NCI-H1436 treated with DMSO at 0.1 percent for 48 hours (cell line): Measurements from ENCODE around the gene LATS2.
"Not testable (repeated sequence)": the region's sequence is repeated elsewhere in the genome, so short reads cannot be mapped to it uniquely, and the experiment has no call there.

Experiments used
- DNase-seq: peaks from one replicate; lab custom pipeline; 2025; lab: John Stamatoyannopoulos, UW

LATS2 gene

DNA sequence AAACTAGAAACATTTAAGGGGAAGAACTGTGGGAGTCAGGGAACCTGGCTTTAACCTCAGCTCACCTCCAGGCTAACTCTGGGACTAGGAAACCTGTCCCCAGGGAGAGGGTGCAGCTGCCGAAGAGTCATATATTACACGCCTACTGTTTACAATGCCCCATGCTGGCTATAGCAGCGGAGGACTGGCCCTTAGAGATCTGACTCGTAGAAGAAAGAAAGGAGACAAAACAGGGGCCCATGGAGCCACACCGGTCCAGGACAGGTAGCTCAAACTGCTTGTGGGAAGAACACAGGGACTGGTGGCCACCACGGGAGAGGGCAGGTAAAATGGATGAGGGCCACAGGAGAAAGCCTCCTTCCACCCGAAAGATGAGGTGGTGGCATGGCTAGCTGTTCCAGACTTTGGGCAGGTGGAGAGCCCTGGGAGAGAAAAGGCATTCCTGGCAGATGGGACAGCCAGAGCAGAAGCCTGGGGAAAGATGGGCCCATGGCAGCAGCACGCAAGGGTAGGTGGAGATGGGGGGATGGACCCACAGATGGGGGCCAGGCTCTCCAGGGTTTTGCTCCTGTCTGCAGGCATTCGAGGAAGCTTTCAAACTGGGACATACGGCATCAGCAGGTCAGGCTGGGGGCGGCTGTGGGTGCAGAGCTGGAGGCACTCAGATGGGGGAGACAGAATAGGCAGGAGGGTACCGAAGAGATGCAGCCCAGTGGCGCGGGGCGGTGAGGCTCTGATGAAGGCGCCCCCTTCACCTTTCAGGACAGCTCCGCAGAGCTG, 69.5 kb downstream of the LATS2 start:
- no peak for DNase-seq

DNA sequence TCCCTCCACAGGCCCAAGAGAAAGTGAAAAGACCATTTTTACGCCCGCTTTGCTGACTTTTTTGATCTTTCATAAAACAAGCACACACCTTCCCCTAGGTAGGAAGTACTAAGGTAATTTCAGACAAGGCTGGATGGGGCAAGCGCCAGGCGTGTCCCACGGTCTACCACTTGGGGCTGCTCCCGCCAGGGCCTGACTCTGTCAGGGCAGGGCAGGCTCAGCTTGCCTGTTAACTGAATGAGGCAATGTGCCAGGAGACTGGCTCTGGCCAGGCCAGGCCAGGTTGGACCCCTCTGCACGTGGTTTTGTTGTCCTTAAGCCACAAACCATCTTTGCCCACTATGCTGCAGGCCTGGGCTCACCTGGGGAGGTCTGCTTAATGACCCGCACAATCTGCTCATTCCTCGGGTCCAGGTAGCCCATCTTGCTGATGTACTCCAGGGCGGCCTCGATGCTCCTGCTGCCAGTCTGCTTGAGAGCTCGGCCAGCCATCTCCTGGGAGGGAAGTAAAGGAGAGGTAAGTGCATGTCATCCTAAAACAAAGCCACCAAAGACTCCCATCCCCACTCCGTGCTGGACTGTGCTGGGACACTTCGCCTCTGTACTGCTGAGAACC, 70.4 kb downstream of the LATS2 start:
- no peak for DNase-seq

GRCh38 chr13:20989656-20990321, 71.6 kb downstream of the LATS2 start:
- no peak for DNase-seq

- no peak for DNase-seq
Observed at GRCh38 chr13:20988909-20989655, 72.3 kb downstream of the LATS2 start.

DNA sequence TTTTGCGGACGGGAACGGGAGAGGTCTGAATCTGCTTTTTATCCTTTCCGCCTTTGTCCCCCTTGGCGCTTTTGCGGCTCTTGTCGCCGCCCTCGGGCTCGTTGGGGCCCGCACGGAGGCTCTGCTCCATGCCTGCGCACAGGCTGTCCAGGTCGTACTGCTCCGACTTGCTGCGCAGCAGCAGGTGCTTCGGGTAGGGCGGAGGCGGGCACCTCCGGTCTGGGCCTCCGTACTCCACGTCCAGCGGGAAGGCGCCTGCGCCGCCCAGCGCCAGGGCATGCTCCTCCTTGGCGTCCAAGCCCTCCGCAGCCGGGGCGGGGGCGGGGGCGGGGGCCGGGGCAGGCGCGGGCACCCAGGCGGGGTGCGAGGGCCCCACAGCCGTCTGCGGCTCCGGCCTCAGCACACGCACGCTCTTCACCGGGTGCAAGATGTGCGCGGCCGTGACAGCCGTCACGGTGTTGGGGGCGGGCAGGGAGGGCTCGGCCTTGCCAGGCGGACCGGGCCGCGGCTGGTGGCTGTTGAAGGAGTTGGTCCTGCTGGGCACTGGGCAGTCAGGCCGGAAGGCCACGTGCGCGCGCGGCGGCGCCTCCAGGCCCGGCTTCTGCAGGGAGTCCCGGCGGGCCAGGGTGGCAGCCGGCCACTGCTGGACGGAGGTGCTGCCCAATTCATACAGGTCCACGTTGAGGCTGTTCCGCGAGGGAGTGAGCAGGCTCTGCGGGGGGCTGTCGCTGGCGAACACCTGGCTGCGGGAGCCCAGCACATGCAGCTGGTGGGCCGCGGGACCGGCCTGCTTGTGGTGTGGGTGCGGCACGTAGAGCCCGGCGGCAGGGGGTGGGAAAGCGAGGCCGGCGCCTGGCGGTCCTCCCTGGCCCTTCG, 73.1 kb downstream of the LATS2 start:
- DNase-seq: no peak

DNA sequence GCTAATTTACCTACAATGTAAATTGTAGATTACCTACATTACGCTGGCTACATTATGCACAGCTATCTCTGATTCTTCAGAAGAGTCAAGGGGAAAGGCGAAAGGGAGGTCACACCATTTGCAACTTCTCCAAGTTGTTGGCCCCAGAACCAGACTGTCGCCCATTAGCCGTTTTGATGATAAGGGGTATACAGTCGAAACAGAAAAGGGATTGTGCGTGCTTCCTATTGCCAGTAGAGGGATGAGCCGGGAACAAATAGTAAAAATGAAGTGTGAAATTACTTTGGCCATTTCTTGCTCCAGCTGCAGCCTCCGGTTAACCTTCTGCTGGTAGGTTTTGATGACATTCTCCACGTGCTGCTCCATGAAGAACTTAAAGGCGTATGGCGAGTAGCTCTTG, 73.8 kb downstream of the LATS2 start:
- no peak for DNase-seq

GRCh38 chr13:20984879-20985278, 76.5 kb downstream of the LATS2 start:
- DNase-seq: no peak

DNA sequence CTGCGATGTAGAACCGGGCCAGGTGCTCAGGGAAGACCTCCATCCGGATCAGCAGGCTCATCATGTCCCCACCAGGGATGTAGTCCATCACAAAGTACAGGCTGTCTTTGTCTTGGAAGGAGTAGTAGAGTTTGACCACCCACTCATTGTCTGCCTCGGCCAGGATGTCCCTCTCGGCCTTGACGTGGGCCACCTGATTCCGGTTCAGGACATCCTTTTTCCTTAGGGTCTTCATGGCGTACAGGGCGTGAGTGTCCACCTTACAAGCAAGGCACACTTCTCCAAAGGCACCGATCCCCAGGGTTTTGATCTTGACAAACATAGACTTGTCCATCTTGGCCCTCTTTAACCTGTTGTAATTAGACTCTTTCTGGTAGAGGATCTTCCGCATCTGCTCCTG, 78.0 kb downstream of the LATS2 start:
- DNase-seq: no peak

DNA sequence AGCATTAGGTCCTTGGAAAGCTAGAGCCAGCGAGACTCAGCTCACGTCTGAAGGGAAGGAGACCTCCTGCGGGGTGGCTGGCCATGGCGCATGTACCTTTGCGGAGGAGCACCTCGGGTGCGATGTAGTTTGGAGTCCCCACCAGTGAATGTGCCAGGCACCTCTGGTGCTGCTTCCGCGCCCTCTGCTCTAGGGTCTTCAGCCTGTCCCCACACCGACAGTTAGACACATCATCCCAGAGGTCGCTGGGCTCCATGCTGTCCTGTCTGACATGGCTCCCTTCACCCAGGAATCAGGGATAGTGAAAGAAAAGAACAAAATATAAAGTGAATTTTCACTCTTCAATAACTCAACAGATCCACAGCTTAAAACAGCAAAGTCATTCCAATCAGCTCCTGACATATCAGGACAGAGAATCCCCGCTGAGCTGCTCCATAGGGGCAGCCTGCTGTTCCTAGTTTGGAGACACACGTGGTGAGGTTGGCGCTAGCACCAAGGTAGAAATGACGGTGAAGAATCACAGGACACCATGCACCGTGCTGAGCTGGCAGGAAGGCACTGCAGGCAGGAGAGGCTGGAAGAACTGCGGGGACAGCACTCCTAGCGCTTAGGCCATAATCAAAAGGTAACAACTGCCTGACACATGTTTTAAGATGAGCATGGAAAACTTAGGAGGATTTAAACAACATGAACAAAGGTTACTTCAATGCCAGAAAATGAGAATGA, 79.9 kb downstream of the LATS2 start:
- no peak for DNase-seq

- DNase-seq: no peak
Observed at GRCh38 chr13:20980899-20981298, 80.5 kb downstream of the LATS2 start.

DNA sequence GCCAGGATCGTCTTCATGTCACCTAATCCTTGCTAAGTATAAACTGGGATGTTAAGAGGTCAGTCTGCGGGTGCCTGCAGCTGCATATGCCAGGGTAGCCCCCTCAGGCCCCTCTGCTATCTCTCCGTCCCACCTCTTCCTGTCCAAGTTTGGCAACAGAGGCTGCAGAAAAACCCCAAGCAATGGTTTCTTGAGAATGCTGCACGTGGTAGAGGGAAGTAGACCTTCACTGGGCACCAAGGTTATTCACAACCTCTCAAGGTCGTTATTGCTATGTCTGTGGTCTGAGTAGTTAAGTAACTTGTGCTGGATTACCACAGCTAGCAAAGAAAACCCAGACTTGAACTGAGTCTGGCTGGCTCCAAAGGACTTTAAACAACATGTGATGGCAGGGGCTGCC, 81.0 kb downstream of the LATS2 start:
- DNase-seq: no peak

GRCh38 chr13:20977394-20977793, 84.0 kb downstream of the LATS2 start:
- no peak for DNase-seq

- no peak for DNase-seq
Observed at GRCh38 chr13:20974981-20975585, 86.3 kb downstream of the LATS2 start.

DNA sequence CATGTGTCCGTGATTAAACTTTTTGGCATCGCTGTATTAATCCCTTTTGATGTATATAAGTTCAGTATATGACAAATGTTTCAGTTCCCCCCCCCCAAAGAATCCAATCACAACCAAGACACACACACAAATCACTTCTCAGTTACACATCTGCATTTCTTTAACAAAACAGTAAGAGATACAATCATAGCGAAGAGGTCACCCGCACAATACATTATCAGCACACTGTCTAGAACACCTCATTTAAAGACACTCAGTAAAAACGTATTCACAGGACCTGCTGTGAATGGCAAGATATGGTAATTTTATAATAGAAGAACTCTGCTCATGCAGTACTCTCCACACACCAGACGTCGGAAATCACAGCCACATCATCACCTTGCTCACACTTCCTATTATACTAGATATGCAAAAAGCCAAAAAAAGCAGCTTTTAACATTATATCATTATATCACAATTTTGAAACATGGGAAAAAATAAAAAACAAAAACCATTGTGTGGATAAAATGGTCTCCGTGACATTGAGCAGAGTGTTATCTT, 87.4 kb downstream of the LATS2 start:
- no peak for DNase-seq

DNA sequence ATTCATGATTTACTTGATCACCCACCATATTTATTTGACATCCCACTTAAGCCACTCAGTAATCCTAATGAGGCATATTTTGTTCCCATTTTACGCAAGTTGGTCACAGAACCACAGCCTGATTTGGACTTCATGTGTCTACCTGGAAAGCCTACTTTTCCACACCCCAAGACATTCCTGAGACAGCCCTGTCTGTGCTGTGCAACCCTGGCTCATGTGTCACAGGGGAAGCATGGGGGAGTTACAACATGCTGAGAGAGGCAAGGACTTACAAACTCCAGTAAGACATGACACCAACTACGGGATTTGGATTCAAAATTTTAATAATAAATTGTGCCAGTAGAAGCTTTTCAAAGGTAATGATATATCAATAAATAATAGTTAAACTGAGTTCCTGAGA, 88.7 kb downstream of the LATS2 start:
- no peak for DNase-seq

- no peak for DNase-seq
Observed at GRCh38 chr13:20969182-20969581, 92.2 kb downstream of the LATS2 start.

GRCh38 chr13:20968745-20969144, 92.6 kb downstream of the LATS2 start:
- no peak for DNase-seq

GRCh38 chr13:20967340-20967739, 94.0 kb downstream of the LATS2 start:
- DNase-seq: no peak

- no peak for DNase-seq
Observed at GRCh38 chr13:20964904-20965303, 96.5 kb downstream of the LATS2 start.

DNA sequence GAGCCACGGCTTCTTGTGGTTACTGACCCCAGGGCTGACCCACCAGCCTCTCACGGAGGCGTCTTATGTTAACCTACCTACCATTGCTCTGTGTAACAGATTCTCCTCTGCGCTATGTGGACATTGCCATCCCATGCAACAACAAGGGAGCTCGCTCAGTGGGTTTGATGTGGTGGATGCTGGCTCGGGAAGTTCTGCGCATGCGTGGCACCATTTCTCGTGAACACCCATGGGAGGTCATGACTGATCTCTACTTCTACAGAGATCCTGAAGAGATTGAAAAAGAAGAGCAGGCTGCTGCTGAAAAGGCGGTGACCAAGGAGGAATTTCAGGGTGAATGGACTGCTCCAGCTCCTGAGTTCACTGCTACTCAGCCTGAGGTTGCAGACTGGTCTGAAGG, 99.7 kb downstream of the LATS2 start:
- DNase-seq: not testable (repeated sequence)
